HepG2 (cell line): ENCODE measurements around the gene FAM177B.

Experiments
- CTCF ChIP-seq: sonication (generic); formaldehyde crosslinking; IDR thresholded peaks from 2 replicates; pipeline ENCODE4 v1.5.0; 2020; ENCODE audit warnings: mild to moderate bottlenecking, missing genetic modification reagents, moderate library complexity
- EZH2 ChIP-seq: conservative IDR thresholded peaks from 2 replicates; pipeline ENCODE4 v1.6.1; 2012; ENCODE audit warnings: mild to moderate bottlenecking, low read depth, low read length, moderate library complexity
- HNRNPK ChIP-seq: fragments of 200-400 bp; formaldehyde crosslinking; IDR thresholded peaks from 2 replicates; pipeline ENCODE4 v1.6.1; 2018; ENCODE audit warnings: low read length, low read depth, moderate library complexity, mild to moderate bottlenecking; ENCODE audit not compliant: poor library complexity, severe bottlenecking
- TAF1 ChIP-seq: sonication (generic); formaldehyde crosslinking; IDR thresholded peaks from 2 replicates; pipeline ENCODE4 v1.4.0; 2020; ENCODE audit warnings: missing genetic modification reagents
- ZNF263 ChIP-seq: sonication (generic); formaldehyde crosslinking; IDR thresholded peaks from 2 replicates; pipeline ENCODE4 v1.4.0; 2020; ENCODE audit warnings: missing genetic modification reagents

GRCh38 chr1:222754366-222755139 lies 17.6 kb downstream of the FAM177B start:
- no peak for TF ChIP-seq ZNF263 (CRISPR knock-in tag)
- no peak for TF ChIP-seq HNRNPK
- no peak for TF ChIP-seq EZH2
- TF ChIP-seq CTCF (CRISPR knock-in tag) = no peak
- no peak for TF ChIP-seq TAF1 (CRISPR knock-in tag)
